SIG-M5 treated with dmso at 0.1 percent for 504 hours (cell line): Measurements from ENCODE around the gene SPATA31D4.

Experiments
- DNase-seq: peaks from one replicate; lab custom pipeline; 2025; ENCODE audit not compliant: unreplicated experiment; lab: John Stamatoyannopoulos, UW

Gene SPATA31D4

GRCh38 chr9:81964218-81965171 is 36.3 kb downstream of the SPATA31D4 start:
- no peak for DNase-seq

DNA sequence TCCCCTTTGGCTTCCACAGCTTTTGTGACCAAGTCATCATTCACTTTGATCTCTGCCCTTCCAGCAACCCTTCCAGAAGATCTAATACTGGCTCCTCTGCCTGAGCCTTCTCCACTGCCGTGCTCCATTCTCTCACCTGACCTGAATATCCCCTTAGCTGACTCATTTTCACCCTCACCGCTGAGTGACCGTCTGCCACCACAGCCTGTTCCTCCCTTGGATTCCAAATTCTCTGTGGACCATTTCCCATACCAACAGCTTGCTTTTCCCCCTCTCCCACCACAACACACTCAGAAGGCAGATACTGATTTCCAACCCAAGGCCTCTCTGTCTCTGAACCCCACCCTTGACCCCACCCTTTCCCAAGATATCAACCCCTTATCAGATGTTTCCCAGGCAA is 39.8 kb downstream of the SPATA31D4 start:
- DNase-seq = no peak

DNA sequence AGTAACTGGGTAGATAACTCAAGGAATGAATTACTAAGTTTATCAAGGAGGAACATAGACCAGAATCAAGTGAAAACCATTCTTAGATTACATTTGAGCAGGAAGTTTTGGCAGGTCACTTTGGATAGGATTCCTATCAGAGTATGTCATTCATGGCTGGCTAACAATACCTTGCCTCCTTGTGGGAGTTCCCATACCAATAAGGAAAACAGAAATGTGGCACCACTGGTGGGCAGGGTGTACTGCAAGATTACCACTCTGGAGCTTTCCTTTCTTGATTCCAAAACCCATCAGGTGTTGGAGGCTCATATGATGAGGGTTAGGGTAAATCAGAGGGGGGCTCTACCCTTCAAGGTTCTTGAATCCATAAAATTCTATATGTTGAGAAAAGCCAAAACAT is 41.7 kb downstream of the SPATA31D4 start:
- no peak for DNase-seq

GRCh38 chr9:81971727-81972126 is 43.5 kb downstream of the SPATA31D4 start:
- DNase-seq = no peak

- no peak for DNase-seq
Measured at GRCh38 chr9:81974764-81975163, 46.5 kb downstream of the SPATA31D4 start.

GRCh38 chr9:81976351-81976750 is 48.1 kb downstream of the SPATA31D4 start:
- DNase-seq = no peak

GRCh38 chr9:81979196-81979595 is 51.0 kb downstream of the SPATA31D4 start:
- no peak for DNase-seq

- DNase-seq = no peak
Measured at GRCh38 chr9:81980568-81980967, 52.3 kb downstream of the SPATA31D4 start.

- no peak for DNase-seq
Measured at GRCh38 chr9:81981883-81982282, 53.7 kb downstream of the SPATA31D4 start.
